ENCODE measurements around the gene OR52A1.
"Not testable (repeated sequence)": the region's sequence is repeated elsewhere in the genome, so short reads cannot be mapped to it uniquely, and the experiment has no call there.

OR52A1 gene

DNA sequence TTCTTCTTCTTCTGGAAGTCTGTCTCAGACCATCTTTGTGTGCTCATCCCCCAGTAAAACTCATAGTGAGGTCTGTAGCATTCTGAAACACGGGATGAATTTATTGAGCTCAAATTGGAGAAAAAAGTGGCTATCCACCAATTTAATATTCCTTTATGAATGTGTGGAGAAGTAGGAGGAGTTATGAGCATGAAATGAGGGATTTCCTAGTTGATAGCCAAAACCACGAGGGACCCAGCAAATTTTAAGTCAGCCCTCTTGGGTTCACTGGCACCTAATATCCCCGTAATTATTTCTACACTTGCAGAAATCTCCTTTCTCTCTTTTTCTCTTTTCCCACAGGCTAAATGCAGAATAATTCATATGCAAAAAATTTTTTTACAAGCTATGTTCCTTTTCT is at the start of gene OR52A1:
Gene OR52A1 (minus strand): TSS at position 101 of the 400 bp plus-strand sequence. CDS start 2,388 bp downstream, outside the sequence.
- DNase-seq (ENCODE audit: low read depth, low spot score) = no peak

DNA sequence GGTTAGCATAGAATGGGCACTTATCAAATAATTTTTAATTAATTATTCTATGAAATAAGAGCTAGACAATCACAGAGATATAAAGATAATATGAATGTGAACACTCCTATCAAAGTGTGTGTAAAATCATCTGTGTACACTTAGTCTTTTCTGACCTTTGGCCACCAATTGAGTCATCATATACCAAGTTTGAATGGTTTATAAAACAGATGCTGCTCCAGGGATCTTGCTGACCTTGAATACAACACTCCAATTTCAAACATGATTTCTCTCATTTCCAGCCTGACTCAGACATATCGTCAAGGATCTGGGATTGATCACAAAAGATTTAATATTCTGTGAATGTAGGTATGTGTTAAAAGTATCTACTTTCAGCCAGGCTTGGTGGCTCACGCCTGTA is 48.8 kb upstream of the OR52A1 start:
- no peak for DNase-seq (ENCODE audit: low read depth, low spot score)

DNA sequence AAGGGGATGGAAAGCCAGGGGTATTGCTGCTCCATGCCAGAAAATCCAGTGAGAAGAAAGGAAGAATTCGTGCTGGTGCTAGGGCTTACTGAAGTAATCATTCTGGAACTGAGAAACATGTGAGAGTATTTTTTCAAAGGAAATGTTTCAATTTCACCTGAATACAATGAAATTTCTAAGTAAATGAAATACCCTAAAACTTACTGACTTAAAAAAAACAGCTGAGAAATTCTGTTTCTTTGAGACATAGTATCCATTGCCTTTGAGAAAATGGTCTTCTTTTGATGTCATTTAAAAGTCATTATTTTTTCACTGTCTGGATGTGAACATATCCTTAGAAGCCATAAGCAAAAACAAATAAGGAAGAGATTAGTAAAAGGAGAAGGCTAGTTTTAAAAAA is 46.0 kb upstream of the OR52A1 start, which contains the start of gene OR51V1:
Gene OR51V1 (minus strand): TSS at position 101 of the 400 bp plus-strand sequence. CDS start 0 bp downstream, at position 101.
- DNase-seq (ENCODE audit: low read depth, low spot score) = no peak

DNA sequence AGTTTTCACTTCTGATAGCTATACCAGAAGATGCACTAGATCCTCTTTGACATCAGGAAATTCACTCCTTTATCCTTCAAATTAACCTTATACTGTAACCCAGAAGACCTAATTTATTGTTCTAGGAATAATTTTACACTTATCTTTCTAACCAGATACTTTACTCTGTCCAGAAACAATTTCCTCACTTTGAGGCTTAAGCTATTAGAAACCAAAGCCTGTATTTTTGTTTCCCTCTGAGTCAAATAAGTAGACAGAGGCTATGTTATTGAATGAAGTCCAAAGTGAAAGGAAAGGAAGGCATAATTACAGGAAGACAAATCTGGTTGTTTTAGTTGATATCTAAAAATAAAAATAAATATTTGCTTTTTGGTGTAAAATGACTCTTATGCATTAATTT is 43.7 kb upstream of the OR52A1 start:
- DNase-seq (ENCODE audit: low read depth, low spot score) = no peak

DNA sequence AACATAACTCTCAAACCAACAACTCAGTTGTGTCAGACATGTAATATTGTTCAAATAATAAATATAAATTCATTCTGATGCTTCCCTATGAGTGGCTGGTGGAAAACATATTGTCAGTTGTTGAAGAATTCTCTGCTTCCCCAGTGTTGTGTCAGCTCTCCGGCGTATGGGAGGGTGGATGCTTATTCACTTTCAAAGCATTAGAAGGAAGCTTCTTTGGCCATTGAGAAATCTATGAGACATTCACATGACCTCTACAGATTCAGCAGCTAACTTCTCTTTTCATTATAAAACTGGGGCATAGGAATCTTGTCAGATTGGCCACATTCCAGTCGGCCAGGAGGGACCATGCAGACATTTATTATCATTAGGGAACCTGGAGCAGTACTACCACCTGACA is 43.0 kb upstream of the OR52A1 start:
- no peak for DNase-seq (ENCODE audit: low read depth, low spot score)

DNA sequence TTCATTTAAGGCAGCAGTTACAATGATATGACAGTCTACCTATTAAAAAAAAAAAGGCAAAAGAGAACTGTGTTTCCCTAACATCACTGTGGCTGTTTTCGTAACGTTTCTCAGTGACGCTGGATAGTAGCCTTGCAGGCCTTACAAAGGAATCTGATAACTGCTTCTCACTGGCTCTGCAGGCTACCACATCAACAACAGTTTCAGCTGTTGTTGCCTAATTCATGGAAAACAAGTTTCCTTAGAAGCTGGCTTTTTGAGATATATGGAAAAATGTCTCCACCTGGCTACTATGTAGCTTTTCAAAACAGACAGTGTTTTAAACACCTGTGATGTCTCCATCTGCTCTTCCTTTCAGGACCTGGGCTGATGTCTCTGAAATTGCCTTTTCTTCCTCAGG is 42.2 kb upstream of the OR52A1 start:
- DNase-seq (ENCODE audit: low read depth, low spot score) = no peak

DNA sequence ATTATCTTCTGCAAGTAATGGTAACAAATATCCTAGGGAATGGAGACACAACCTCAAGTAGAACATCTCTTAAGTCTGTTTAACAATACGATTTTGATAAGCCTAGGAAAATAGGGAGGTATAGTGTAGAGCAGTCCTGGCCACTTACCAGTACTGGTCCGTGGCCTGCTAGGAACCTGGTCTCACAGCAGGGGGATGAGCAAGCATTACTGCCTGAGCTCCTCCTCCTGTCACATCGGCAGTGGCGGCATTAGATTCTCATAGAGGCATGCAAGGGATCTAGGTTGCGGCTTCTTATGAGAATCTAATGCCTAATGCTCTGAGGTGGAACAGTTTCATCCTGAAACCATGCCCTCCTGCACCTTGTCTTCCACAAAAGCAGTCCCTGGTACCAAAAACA is 41.5 kb upstream of the OR52A1 start:
- no peak for DNase-seq (ENCODE audit: low read depth, low spot score)

DNA sequence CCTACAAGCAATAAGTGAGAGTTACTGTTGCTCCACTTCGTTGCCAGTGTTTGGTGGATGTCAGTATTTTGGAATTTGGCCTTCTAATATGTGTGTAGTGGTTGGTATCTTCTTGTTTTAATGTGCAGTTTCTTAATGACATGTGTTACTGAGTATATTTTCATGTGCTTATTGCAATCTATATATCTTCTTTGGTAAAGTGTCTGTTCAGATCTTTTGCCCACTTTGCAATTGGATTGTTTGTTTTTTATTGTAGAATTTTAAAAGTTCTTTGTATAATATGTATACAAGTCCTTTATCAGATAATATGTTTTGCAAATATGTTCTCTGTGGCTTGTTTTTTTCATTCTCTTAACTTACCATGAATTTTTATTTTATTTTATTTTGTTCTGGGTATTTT is 38.2 kb upstream of the OR52A1 start:
- no peak for DNase-seq (ENCODE audit: low read depth, low spot score)

DNA sequence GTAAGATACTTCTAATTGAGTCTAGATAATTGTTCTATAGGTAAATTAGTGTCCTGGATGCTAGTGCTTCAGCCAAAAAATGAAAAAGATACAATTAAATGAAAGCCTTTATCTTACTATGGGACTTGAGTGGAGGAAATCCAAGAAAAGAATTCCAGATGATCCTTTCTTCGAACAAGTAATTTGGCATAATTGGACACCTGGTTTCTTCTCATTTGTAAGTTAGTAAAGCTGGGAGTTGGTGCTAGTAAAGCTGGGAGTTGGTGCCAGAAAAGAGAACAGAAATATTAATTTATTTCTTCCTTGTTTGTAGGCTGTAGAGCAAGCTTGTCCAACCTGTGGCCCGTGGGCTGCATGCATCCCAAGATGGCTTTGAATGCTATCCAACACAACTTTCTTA is 33.6 kb upstream of the OR52A1 start:
- DNase-seq (ENCODE audit: low read depth, low spot score) = no peak

DNA sequence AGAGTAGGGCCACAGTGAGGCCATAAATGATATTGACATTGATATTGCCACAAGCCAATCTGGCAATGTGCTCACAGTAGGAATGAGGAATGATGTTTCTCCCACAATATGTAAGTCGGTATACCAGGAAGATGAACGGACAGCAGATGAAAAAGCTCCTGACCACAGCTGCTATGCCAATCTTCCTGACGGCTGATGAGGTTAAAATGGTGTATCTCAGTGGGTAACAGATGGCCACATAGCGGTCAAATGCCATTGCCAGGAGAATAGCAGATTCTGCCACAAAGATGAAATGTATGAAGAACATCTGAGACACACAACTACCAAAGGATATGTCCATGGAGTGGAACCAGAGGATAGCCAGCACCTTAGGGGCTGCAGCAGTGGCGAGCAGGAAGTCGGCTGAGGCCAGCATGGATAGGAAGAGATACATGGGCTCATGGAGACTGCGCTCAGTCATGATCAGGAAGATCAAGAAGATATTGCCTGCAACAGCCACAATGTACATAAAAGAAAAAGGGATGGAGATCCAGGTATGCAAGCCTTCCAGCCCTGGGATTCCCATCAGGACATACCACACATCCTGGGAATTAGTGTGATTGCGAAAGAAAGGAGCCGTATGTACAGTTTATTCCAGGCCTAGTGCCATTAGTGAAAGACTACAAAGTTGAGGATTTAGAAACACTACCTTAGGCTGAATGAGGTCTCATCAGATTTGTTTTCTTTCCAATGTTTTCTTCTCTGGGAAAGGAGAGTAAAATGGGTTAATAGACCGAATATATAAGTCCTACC is 23.7 kb upstream of the OR52A1 start:
- no peak for DNase-seq (ENCODE audit: low read depth, low spot score)

DNA sequence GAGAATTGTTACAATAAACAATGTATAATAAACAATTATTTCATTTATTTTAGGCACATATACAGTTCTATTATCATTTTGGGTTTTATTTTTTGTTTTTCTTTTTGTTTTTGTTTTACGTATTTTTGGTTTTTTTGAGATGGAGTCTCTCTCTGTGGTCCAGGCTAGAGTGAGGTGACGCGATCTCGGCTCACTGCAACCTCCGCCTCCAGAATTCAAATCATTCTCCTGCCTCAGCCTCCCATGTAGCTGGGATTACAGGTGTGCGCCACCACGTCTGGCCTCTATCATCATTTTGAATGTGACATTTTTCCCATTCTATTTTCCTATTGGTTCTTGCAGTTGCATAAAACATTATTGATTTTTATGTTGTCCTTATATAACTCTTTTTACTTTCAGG is 20.4 kb upstream of the OR52A1 start:
- DNase-seq (ENCODE audit: low read depth, low spot score) = no peak

DNA sequence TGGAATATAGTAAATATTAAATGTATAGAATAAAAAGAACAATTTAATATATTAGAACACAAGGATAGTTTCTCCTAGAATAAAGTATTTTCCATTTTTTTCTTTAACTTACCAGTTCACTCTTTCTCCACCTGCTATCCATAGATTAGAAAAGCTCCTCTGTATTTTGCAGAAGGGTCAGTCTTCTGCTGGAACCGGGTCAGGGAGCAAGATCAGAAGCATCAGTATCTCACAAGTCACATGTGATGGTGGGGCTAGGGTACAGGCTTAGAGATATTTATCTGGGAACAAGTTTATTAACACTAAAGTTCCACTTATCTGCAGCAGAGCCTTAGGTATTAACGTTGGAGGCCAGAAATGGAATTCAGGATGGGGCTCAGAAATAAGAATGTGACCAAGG is 17.3 kb upstream of the OR52A1 start:
- no peak for DNase-seq (ENCODE audit: low read depth, low spot score)

DNA sequence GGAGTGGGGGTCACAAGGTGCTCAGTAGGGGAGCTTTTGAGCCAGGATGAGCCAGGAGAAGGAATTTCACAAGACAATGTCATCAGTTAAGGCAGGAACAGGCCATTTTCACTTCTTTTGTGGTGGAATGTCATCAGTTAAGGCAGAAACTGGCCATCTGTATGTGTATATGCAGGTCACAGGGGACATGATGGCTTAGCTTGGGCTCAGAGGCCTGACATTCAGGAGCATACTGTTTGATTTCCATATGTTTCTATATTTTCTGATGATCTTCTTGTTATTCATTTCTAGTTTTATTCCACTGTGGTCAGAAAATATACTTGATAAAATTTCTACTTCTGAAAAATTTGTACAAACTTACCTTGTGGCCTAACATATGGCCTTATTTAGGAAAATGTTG is 11.3 kb upstream of the OR52A1 start:
- DNase-seq (ENCODE audit: low read depth, low spot score) = not testable (repeated sequence)

DNA sequence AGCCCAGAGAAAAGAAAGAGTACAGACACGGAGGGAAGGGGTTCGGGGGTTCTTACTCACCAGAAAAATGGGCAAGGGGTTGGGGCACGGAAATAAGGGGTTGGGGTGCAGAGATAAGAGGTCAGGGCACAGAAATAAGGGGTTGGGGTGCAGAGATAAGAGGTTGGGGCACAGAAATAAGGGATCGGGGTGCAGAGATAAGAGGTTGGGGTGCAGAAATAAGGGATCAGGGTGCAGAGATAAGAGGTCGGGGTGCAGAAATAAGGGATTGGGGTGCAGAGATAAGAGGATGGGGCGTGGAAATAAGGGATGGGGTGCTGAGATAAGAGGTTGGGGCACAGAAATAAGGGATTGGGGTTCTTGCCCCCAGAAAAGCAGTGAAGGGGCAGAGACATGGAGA is 10.2 kb upstream of the OR52A1 start:
- not testable (repeated sequence) for DNase-seq (ENCODE audit: low read depth, low spot score)

DNA sequence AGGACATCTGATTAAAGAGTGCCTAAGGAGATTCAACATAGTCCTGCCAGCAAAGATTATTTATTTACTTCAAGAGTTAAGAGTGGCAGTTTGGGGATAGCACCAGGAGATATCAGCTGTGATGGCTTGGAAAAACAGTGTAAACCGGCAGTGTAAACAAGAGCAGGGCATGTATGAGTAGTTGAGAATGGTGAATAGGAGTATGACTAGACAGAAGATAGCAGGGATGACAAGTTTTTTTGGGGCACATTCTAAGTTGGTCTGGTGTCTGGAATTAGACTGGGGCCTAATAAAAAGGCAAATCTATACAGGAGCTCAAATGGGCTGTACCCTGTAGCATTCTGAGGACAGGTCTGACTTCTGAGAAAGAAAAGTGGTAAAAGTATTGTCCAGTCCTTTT is 6.5 kb upstream of the OR52A1 start:
- not testable (repeated sequence) for DNase-seq (ENCODE audit: low read depth, low spot score)

DNA sequence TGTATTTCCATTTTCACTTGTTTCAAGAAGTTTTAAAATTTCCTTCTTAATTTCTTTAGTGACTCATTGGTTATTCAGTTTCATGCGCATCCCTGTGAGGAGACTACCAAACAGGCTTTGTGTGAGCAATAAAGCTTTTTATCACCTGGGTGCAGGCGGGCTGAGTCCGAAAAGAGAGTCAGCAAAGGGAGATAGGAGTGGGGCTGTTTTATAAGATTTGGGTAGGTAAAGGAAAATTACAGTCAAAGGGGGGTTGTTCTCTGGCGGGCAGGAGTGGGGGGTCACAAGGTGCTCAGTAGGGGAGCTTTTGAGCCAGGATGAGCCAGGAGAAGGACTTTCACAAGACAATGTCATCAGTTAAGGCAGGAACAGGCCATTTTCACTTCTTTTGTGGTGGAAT is 5.7 kb upstream of the OR52A1 start:
- DNase-seq (ENCODE audit: low read depth, low spot score) = not testable (repeated sequence)

DNA sequence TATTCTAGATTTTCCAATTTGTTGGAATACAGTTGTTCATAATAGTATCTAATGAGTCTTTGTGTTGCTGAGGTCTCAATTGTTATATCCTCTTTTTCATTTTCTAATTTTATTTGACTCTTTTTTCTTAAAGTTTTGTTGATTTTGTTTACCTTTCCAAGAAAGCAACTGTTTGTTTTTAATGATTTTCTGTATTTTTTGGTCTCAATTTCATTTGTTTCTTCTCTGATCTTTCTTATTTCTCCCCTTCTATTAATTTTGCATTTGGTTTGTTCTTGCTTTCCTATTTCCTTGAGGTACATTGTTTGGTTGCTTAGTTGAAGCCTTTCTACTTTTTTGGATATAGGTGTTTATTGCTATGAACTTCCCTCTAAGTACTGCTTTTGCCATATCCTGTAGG is 5.2 kb upstream of the OR52A1 start:
- DNase-seq (ENCODE audit: low read depth, low spot score) = no peak

DNA sequence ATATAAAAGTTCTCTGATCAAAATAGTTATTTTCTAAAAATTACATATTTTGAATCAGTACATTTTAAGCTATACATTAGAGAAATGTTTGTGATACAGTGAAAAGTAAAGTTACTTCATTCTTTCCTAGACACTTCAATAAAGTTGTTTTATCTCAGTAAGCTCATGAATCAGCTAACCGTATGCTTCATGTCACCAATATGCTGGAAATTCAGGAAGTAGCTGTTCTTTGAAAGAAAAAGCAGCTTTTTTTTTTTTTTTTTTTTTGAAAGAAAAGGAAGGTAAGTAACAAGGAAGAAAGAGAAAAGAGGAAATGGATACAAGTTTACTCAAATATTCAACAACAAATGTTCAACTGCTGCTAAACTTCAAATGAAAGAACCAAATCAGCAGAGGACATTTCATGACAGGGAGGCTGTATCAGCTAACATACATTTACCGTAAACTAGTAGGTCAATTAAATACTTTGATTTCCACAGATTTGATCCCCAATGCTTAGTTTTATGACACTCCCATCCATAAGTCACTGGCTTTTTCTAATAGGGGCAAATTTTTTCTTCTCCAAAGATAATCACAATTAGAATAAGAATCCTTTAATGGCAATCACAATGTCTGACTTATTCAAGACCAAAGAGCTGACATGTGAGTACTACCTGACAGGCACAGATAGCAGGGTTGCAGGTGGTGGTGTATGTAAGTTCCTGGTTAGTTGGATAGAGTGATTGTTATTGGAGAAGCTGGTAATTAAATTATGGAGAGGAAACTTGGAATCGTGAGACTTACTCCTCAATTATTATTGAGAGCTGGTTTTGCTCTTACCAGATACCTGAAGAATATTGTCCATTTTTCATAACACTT is 754 bp downstream of the OR52A1 start:
- DNase-seq (ENCODE audit: low read depth, low spot score) = no peak

DNA sequence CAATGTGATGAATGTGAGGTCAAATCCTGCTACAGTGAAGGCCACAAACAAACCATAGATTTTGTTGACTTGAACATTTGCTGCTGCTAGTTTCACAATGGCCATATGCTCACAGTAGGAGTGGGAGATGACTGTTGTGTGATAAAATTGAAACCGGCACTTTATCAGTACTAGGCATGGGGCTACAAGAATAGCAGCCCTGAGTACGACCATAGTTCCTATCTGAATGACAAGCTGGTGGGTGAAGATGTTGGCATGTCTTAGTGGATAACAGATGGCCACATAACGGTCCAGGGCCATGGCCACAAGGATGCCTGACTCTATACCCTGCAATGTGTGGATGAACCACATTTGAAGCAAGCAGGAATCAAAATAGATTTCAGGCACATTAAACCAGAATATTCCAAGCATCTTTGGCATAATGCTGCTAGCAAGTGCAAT is 2.8 kb downstream of the OR52A1 start:
- DNase-seq (ENCODE audit: low read depth, low spot score) = no peak

DNA sequence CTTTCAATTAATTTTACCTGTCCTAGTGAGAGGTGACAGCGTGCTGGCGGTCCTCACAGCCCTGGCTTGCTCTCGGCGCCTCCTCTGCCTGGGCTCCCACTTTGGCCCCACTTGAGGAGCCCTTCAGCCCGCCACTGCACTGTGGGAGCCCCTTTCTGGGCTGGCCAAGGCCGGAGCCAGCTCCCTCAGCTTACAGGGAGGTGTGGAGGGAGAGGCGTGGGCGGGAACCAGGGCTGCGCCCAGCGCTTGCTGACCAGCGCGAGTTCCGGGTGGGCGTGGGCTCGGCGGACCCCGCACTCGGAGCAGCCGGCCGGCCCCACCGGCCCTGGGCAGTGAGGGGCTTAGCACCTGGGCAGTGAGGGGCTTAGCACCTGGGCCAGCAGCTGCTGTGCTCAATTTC is 10.4 kb downstream of the OR52A1 start:
- DNase-seq (ENCODE audit: low read depth, low spot score) = not testable (repeated sequence)

DNA sequence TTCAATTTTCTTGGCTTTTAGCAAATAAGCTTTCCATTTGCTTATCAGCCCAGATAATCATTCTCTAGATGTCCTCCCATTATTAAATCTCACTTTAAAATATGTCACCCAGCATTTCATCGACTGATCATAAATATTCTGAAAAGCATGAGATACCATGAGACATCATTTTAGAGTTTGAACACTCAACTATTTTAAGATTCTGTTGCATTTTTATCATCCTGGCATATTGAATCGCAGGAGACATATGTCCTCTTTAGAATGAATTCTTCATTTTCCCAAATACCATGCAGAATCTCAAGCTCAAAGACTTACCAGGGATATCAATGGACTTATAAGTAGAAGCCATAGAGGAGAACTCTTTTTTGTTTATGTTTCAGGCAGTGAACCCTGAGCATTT is 16.6 kb downstream of the OR52A1 start, which contains the start of gene OR52A5:
Gene OR52A5 (minus strand): TSS at position 361 of the 400 bp plus-strand sequence. CDS start 5,714 bp downstream, outside the sequence.
- no peak for DNase-seq (ENCODE audit: low read depth, low spot score)

DNA sequence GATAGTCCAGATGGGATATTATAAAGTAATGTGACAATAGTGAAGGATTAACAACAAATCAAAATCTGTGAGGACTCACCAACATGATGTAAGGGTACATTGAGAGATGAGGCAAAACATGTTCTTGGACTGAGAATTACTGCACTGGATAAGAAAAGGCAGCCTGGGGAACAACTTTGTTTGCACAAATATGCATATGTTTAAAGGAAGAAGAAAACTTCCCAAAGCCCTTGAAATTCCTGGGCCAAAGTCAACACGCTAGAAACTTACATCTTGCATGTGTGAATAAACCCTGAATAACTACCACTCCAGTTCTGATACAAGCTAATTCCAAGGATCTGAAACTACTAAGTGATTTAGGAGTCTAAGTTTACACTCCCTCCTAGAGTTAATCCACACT is 17.5 kb downstream of the OR52A1 start:
- DNase-seq (ENCODE audit: low read depth, low spot score) = no peak

DNA sequence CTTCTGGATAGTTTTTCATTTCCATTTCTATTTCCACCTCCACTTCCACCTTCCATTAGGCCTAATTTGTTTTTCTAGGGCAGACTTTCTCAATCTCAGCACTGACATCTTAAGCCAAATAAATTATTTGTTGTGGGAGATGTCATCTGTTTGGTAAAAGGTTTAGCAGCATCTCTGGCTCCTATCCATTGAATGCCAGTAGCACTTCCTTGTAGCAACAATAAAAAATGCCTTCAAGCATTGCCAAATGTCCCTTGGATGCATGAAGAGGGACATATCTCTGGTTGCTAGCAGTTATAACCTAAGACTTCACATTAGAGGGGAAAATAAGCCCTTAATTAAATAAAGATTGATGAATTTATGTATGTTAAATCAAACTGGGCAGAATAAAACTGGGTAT is 18.3 kb downstream of the OR52A1 start:
- DNase-seq (ENCODE audit: low read depth, low spot score) = no peak
